ENCODE data around the gene GRAMD1B. TPM values are rescaled to one million over a fixed set of nuclear protein-coding genes. Genes with fewer than 3 reads are reported as not detected.

Gene GRAMD1B
- polyA plus RNA-seq, 2 of the 4 experiments (the other 2 are of a cell fraction), result 55.5 to 108 TPM

DNA sequence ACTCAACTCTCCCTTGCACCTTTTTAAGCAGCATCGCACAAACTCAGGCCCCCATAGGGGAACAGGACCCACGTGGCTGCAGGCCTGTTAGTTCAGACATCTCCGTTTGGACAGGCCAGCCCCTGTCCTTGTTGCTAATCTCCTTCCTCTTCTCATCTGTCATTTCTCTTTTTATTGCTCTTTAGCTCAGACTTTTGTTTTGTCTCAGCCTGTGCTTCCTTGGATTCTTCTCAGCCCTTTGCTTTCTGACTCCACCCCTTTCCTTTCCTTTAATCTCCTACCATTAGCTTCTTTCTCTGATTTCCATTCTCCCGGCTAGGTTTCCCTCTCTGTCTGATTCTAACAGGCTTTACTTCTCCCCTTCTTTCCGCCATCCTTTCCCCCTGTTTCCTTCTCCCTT is 155.6 kb downstream of the GRAMD1B start:
- no peak overlapping the region for H3K4me3 ChIP-seq
- ChIA-PET POLR2A (no interaction called here), CTCF (interaction anchor here (0.9 to 1.7 kb wide), 3 partner anchors 9 to 179 kb away, joined by 3 to 6 read pairs (median 4); no protein-coding TSS in a partner anchor)
- H3K27ac ChIP-seq, result peak overlapping the region; percentile 97
- H3K4me1 ChIP-seq, result peaks cover 86% of the 10 kb centered on the region
- ATAC-seq (no peak), DNase-seq (ENCODE audit: low read depth in 1 of 2, low spot score in 1 of 2) (no peak), FAIRE-seq (no peak)
- H3K4me2 ChIP-seq, result peak overlapping the region; percentile 93
- TF ChIP-seq CBX2 (IDR thresholded peaks at IDR 0.05; ENCODE audit: borderline replicate concordance, low read depth) (no peak), TFCP2L1 (CRISPR knock-in tag; IDR thresholded peaks at IDR 0.05) (no peak), KDM1A (IDR thresholded peaks at IDR 0.05; ENCODE audit: low read depth) (no peak), RFX5 (IDR thresholded peaks at IDR 0.05) (no peak), FOSB (CRISPR knock-in tag; IDR thresholded peaks at IDR 0.05) (no peak), TP53 (CRISPR knock-in tag; IDR thresholded peaks at IDR 0.05) (no peak), RNF2 (IDR thresholded peaks at IDR 0.05; ENCODE audit: borderline replicate concordance, low read depth) (no peak), NPAS2 (CRISPR knock-in tag; IDR thresholded peaks at IDR 0.05; ENCODE audit: borderline replicate concordance) (no peak), CBX8 (IDR thresholded peaks at IDR 0.05) (no peak), RARB (CRISPR knock-in tag; IDR thresholded peaks at IDR 0.05) (no peak), MAFK (IDR thresholded peaks at IDR 0.05; ENCODE audit: partially characterized antibody) (no peak), HOXA7 (CRISPR knock-in tag; IDR thresholded peaks at IDR 0.05) (no peak)
- TF ChIP-seq, protein P1, sequence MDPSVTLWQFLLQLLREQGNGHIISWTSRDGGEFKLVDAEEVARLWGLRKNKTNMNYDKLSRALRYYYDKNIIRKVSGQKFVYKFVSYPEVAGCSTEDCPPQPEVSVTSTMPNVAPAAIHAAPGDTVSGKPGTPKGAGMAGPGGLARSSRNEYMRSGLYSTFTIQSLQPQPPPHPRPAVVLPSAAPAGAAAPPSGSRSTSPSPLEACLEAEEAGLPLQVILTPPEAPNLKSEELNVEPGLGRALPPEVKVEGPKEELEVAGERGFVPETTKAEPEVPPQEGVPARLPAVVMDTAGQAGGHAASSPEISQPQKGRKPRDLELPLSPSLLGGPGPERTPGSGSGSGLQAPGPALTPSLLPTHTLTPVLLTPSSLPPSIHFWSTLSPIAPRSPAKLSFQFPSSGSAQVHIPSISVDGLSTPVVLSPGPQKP (IDR thresholded peaks at IDR 0.05; ENCODE audit: low read depth, low read length), result no peak
- TF ChIP-seq, protein P2, sequence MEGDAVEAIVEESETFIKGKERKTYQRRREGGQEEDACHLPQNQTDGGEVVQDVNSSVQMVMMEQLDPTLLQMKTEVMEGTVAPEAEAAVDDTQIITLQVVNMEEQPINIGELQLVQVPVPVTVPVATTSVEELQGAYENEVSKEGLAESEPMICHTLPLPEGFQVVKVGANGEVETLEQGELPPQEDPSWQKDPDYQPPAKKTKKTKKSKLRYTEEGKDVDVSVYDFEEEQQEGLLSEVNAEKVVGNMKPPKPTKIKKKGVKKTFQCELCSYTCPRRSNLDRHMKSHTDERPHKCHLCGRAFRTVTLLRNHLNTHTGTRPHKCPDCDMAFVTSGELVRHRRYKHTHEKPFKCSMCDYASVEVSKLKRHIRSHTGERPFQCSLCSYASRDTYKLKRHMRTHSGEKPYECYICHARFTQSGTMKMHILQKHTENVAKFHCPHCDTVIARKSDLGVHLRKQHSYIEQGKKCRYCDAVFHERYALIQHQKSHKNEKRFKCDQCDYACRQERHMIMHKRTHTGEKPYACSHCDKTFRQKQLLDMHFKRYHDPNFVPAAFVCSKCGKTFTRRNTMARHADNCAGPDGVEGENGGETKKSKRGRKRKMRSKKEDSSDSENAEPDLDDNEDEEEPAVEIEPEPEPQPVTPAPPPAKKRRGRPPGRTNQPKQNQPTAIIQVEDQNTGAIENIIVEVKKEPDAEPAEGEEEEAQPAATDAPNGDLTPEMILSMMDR (IDR thresholded peaks at IDR 0.05), result no peak
- TF ChIP-seq, protein P3, sequence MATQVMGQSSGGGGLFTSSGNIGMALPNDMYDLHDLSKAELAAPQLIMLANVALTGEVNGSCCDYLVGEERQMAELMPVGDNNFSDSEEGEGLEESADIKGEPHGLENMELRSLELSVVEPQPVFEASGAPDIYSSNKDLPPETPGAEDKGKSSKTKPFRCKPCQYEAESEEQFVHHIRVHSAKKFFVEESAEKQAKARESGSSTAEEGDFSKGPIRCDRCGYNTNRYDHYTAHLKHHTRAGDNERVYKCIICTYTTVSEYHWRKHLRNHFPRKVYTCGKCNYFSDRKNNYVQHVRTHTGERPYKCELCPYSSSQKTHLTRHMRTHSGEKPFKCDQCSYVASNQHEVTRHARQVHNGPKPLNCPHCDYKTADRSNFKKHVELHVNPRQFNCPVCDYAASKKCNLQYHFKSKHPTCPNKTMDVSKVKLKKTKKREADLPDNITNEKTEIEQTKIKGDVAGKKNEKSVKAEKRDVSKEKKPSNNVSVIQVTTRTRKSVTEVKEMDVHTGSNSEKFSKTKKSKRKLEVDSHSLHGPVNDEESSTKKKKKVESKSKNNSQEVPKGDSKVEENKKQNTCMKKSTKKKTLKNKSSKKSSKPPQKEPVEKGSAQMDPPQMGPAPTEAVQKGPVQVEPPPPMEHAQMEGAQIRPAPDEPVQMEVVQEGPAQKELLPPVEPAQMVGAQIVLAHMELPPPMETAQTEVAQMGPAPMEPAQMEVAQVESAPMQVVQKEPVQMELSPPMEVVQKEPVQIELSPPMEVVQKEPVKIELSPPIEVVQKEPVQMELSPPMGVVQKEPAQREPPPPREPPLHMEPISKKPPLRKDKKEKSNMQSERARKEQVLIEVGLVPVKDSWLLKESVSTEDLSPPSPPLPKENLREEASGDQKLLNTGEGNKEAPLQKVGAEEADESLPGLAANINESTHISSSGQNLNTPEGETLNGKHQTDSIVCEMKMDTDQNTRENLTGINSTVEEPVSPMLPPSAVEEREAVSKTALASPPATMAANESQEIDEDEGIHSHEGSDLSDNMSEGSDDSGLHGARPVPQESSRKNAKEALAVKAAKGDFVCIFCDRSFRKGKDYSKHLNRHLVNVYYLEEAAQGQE (IDR thresholded peaks at IDR 0.05), result no peak
- TF ChIP-seq, protein P4, sequence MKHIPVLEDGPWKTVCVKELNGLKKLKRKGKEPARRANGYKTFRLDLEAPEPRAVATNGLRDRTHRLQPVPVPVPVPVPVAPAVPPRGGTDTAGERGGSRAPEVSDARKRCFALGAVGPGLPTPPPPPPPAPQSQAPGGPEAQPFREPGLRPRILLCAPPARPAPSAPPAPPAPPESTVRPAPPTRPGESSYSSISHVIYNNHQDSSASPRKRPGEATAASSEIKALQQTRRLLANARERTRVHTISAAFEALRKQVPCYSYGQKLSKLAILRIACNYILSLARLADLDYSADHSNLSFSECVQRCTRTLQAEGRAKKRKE (CRISPR knock-in tag; IDR thresholded peaks at IDR 0.05; ENCODE audit: low read depth), result no peak
- TF ChIP-seq, protein P5, sequence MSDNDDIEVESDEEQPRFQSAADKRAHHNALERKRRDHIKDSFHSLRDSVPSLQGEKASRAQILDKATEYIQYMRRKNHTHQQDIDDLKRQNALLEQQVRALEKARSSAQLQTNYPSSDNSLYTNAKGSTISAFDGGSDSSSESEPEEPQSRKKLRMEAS (IDR thresholded peaks at IDR 0.05), result no peak
- 47% methylated on average over 5 of the region's 5 CpGs for WGBS (ENCODE audit: missing lambda C conversion rate)
- no peaks in the 10 kb centered on the region for H3K9me3 ChIP-seq

DNA sequence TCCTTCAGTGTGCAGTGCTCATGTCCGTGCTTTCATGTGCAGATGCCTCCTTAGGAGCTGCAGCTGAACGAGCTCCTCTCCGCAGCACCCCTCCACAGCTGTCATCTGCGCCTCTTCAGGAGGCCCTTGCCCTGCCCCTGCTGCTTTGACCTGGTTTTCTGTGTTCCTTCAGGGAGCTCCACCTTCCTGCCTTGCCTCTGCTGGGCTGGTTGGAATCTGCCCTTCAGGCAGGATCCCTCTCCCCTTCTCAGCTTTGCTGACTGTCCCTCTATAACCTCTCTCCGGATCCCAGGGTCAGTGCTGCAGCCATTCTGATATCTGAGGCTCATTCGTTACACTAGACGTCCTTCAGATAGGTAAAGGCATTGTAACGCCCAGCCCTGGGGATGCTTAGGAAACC is 156.5 kb downstream of the GRAMD1B start:
- Histone ChIP-seq H3K4me2 (peak overlapping the region; percentile 93), H3K9me3 (no peaks in the 10 kb centered on the region), H3K27ac (peak overlapping the region; percentile 97), H3K4me1 (peaks cover 80% of the 10 kb centered on the region), H3K4me3 (no peak overlapping the region)
- POLR2A ChIA-PET, result no interaction called here
- no peak for TF ChIP-seq TFCP2L1 (CRISPR knock-in tag; IDR thresholded peaks at IDR 0.05)
- no peak for TF ChIP-seq RFX5 (IDR thresholded peaks at IDR 0.05)
- no peak for TF ChIP-seq FOXS1 (CRISPR knock-in tag; IDR thresholded peaks at IDR 0.05)
- TF ChIP-seq POLR2A (IDR thresholded peaks at IDR 0.05; ENCODE audit: low read length), result no peak
- TF ChIP-seq POLR2AphosphoS2 (conservative IDR thresholded peaks at IDR 0.05; ENCODE audit: low read length), result no peak
- no peak for TF ChIP-seq HEYL (CRISPR knock-in tag; IDR thresholded peaks at IDR 0.05)
- TF ChIP-seq HOXA7 (CRISPR knock-in tag; IDR thresholded peaks at IDR 0.05), result no peak
- TF ChIP-seq, protein P3 (IDR thresholded peaks at IDR 0.05), result no peak
- no peak for TF ChIP-seq MAZ (IDR thresholded peaks at IDR 0.05; ENCODE audit: borderline replicate concordance, low read depth, low read length)
- TF ChIP-seq, protein P6, sequence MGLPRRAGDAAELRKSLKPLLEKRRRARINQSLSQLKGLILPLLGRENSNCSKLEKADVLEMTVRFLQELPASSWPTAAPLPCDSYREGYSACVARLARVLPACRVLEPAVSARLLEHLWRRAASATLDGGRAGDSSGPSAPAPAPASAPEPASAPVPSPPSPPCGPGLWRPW (IDR thresholded peaks at IDR 0.05), result no peak
- TF ChIP-seq ZC3H11A (IDR thresholded peaks at IDR 0.05), result no peak
- no peak for TF ChIP-seq CBX8 (IDR thresholded peaks at IDR 0.05)
- TF ChIP-seq EHF (CRISPR knock-in tag; IDR thresholded peaks at IDR 0.05), result no peak
- no peak for TF ChIP-seq CEBPB (IDR thresholded peaks at IDR 0.05)
- FAIRE-seq, result no peak
- no peak for ATAC-seq
- DNase-seq (ENCODE audit: low read depth in 1 of 2, low spot score in 1 of 2), result no peak
- WGBS (ENCODE audit: missing lambda C conversion rate), result 73% methylated on average over 4 of the region's 8 CpGs
- CTCF ChIA-PET, result interaction anchor here (0.6 to 1.7 kb wide), 2 partner anchors 10 to 42 kb away, joined by 3 to 6 read pairs; no protein-coding TSS in a partner anchor
